SK-N-SH (cell line): ENCODE results near the gene CD59. TPM values are rescaled to one million over a fixed set of nuclear protein-coding genes. Genes with fewer than 3 reads are reported as not detected.

Experiments
- CTCF ChIA-PET: fragments of 300-600, 350-600 bp; formaldehyde crosslinking; extraction: SDS; loops from one replicate; lab custom pipeline; 2021; lab: Yijun Ruan, JAX
- POLR2A ChIA-PET: fragments of 350-600 bp; sonication (Branson Sonifier 250); formaldehyde crosslinking; extraction: SDS; loops from one replicate; lab custom pipeline; 2020; ENCODE audit warnings: antibody characterized with exemption, inconsistent platforms; lab: Yijun Ruan, JAX
- DNase-seq: peaks from one replicate; pipeline ENCODE4 v3.0.0; 2012
- H2AFZ ChIP-seq: fragments of 200-600 bp; sonication (generic); 2 replicates; pipeline ENCODE4 v1.8.1; 2016; ENCODE audit warnings: antibody characterized with exemption, mild to moderate bottlenecking, low read depth
- H3F3A ChIP-seq: fragments of 200-600 bp; sonication (generic); replicated peaks from 2 replicates; pipeline ENCODE3; 2016; ENCODE audit warnings: antibody characterized with exemption, mild to moderate bottlenecking; ENCODE audit not compliant: insufficient read depth
- H3K27ac ChIP-seq, 2 experiments: fragments of 200-500 bp in 1 of 2; fragments of 200-600 bp in 1 of 2; sonication (Bioruptor generic) in 1 of 2; sonication (generic), shearing (Covaris generic) in 1 of 2; 2 replicates each; pipeline versions ENCODE4 v1.5.1 to v1.6.1; 2014 to 2016; ENCODE audit warnings: low read depth in 2 of 2, inconsistent platforms in 1 of 2, low read length in 1 of 2, mild to moderate bottlenecking in 1 of 2, mixed read lengths in 1 of 2
- H3K27me3 ChIP-seq: fragments of 200-600 bp; sonication (generic), shearing (Covaris generic); 2 replicates; pipeline ENCODE4 v1.6.1; 2016; ENCODE audit warnings: mixed run types; ENCODE audit not compliant: insufficient read depth
- H3K36me3 ChIP-seq, 2 experiments: fragments of 200-500 bp in 1 of 2; fragments of 200-600 bp in 1 of 2; sonication (Bioruptor generic) in 1 of 2; sonication (generic) in 1 of 2; replicated peaks in 1 of 2; 2 replicates each; pipeline versions ENCODE3 to v1.5.1; 2014 to 2016; ENCODE audit warnings: low read length in 1 of 2, mild to moderate bottlenecking in 1 of 2; ENCODE audit not compliant: insufficient read depth in 2 of 2, control insufficient read depth in 1 of 2
- H3K4me1 ChIP-seq, 2 experiments: fragments of 200-500 bp in 1 of 2; fragments of 200-600 bp in 1 of 2; sonication (Bioruptor generic) in 1 of 2; sonication (generic), shearing (Covaris generic) in 1 of 2; 2 replicates each; pipeline versions ENCODE4 v1.5.1 to v1.6.1; 2014 to 2016; ENCODE audit warnings: low read depth in 1 of 2, low read length in 1 of 2, mixed run types in 1 of 2; ENCODE audit not compliant: insufficient read depth in 2 of 2, control insufficient read depth in 1 of 2
- H3K4me2 ChIP-seq: fragments of 200-600 bp; sonication (generic), shearing (Covaris generic); 2 replicates; pipeline ENCODE4 v1.6.1; 2017; ENCODE audit warnings: mixed run types
- H3K4me3 ChIP-seq, 2 experiments: fragments of 200-500 bp in 1 of 2; fragments of 200-600 bp in 1 of 2; sonication (Bioruptor generic) in 1 of 2; sonication (generic), shearing (Covaris generic) in 1 of 2; 2 replicates each; pipeline versions ENCODE4 v1.5.1 to v1.8.1; 2014 to 2016; ENCODE audit warnings: low read depth in 2 of 2, inconsistent platforms in 1 of 2, low read length in 1 of 2, mild to moderate bottlenecking in 1 of 2, mixed read lengths in 1 of 2, moderate library complexity in 1 of 2
- H3K79me2 ChIP-seq: fragments of 200-600 bp; sonication (generic); 2 replicates; pipeline ENCODE4 v1.8.1; 2017; ENCODE audit warnings: mild to moderate bottlenecking; ENCODE audit not compliant: insufficient read depth
- H3K9ac ChIP-seq: fragments of 200-600 bp; sonication (generic); 2 replicates; pipeline ENCODE4 v1.6.1; 2017; ENCODE audit warnings: mixed run types
- H3K9me2 ChIP-seq: fragments of 200-600 bp; sonication (generic); 2 replicates; pipeline ENCODE4 v1.6.1; 2017; ENCODE audit warnings: mixed run types
- H3K9me3 ChIP-seq: fragments of 200-600 bp; sonication (generic); 2 replicates; pipeline ENCODE4 v1.6.1; 2017; ENCODE audit warnings: mixed run types, mild to moderate bottlenecking, moderate library complexity
- H4K20me1 ChIP-seq: fragments of 200-600 bp; sonication (generic); 2 replicates; pipeline ENCODE4 v1.6.1; 2017; ENCODE audit warnings: mild to moderate bottlenecking, mixed run types; ENCODE audit not compliant: insufficient read depth
- CTCF ChIP-seq: fragments of 200-600 bp; sonication (generic); IDR thresholded peaks from 2 replicates; pipeline ENCODE4 v1.6.1; 2017; ENCODE audit warnings: antibody characterized with exemption, mild to moderate bottlenecking, moderate library complexity
- ELF1 ChIP-seq: IDR thresholded peaks from 2 replicates; pipeline ENCODE4 v1.4.0; 2012
- FOSL2 ChIP-seq: IDR thresholded peaks from 2 replicates; pipeline ENCODE4 v1.4.0; 2012; ENCODE audit warnings: low read depth, mild to moderate bottlenecking, moderate library complexity, borderline replicate concordance
- GABPA ChIP-seq: IDR thresholded peaks from 2 replicates; pipeline ENCODE4 v1.4.0; 2012; ENCODE audit warnings: low read depth, mild to moderate bottlenecking
- JUND ChIP-seq: IDR thresholded peaks from 2 replicates; pipeline ENCODE4 v1.4.0; 2012
- MEF2A ChIP-seq: IDR thresholded peaks from 2 replicates; pipeline ENCODE4 v1.4.0; 2012; ENCODE audit warnings: low read depth, borderline replicate concordance
- PBX3 ChIP-seq: IDR thresholded peaks from 2 replicates; pipeline ENCODE4; 2012
- POLR2AphosphoS5 ChIP-seq: IDR thresholded peaks from 2 replicates; pipeline ENCODE4 v1.6.1; 2012; ENCODE audit warnings: low read depth, low read length
- RAD21 ChIP-seq: IDR thresholded peaks from 2 replicates; pipeline ENCODE4 v1.6.1; 2012; ENCODE audit warnings: mild to moderate bottlenecking, low read length
- RCOR1 ChIP-seq: fragments of 150-350 bp; IDR thresholded peaks from 2 replicates; pipeline ENCODE4 v1.6.1; 2017; ENCODE audit warnings: antibody characterized with exemption, low read length
- RXRA ChIP-seq: IDR thresholded peaks from 2 replicates; pipeline ENCODE4 v1.4.0; 2012; ENCODE audit warnings: low read depth, mild to moderate bottlenecking, borderline replicate concordance
- TEAD4 ChIP-seq: IDR thresholded peaks from 2 replicates; pipeline ENCODE4 v1.4.0; 2012; ENCODE audit warnings: mild to moderate bottlenecking, borderline replicate concordance; ENCODE audit not compliant: insufficient read depth
- WGBS: methylation state at CpG from one replicate; pipeline ENCODE4 v1.1.6; 2017; ENCODE audit warnings: low lambda C conversion rate; 5-methylcytosine and 5-hydroxymethylcytosine counted together
- polyA plus RNA-seq, 3 experiments: library from polyadenylated mRNA; depleted of rRNA; stranded (reverse); fragments of >200 nt; gene quantifications; 2 replicates each; pipeline ENCODE4 v1.2.3, GENCODE V29; 2012

The CD59 gene
- polyA plus RNA-seq, 1 of the 3 experiments (the other 2 are of a cell fraction), result 616 TPM

- H3K9me2 ChIP-seq, result no peaks in the 10 kb centered on the region
- 79% methylated on average over 7 of the region's 7 CpGs for WGBS
- H4K20me1 ChIP-seq, result peaks cover 64% of the 10 kb centered on the region
- H3K27me3 ChIP-seq, result no peaks in the 10 kb centered on the region
- peaks cover 80% of the 10 kb centered on the region for H3K79me2 ChIP-seq
- POLR2A ChIA-PET, result no interaction called here
- H3K9me3 ChIP-seq, result no peaks in the 10 kb centered on the region
- DNase-seq, result no peak
- H3K27ac ChIP-seq, result peak overlapping the region in 1 of 2 experiments; percentile 94; a peak in 2 of 4 replicates
- TF ChIP-seq CTCF (no peak), JUND (no peak), GABPA (no peak), RXRA (no peak), FOSL2 (no peak), ELF1 (no peak), RAD21 (no peak), TEAD4 (no peak), RCOR1 (no peak)
- peaks cover 24 to 37% of the 10 kb centered on the region in 2 experiments; a peak in 3 of 4 replicates for H3K4me1 ChIP-seq
- H2AFZ ChIP-seq, result no peak overlapping the region
- H3K36me3 ChIP-seq, result peaks cover 4 to 44% of the 10 kb centered on the region in 2 experiments
- CTCF ChIA-PET, result interaction anchor here (1.0 to 1.3 kb wide), 3 partner anchors 9 to 125 kb away, joined by 3 to 7 read pairs (median 3); no protein-coding TSS in a partner anchor
- peaks cover 16% of the 10 kb centered on the region for H3F3A ChIP-seq
- peak overlapping the region in 1 of 2 experiments; percentile 91; a peak in 3 of 4 replicates for H3K4me3 ChIP-seq
- peak overlapping the region; percentile 92 for H3K4me2 ChIP-seq
- H3K9ac ChIP-seq, result peak overlapping the region; percentile 95; the same call in 1 of the 2 replicates
Observed at GRCh38 chr11:33733980-33734379, 2.2 kb downstream of the CD59 start.

DNA sequence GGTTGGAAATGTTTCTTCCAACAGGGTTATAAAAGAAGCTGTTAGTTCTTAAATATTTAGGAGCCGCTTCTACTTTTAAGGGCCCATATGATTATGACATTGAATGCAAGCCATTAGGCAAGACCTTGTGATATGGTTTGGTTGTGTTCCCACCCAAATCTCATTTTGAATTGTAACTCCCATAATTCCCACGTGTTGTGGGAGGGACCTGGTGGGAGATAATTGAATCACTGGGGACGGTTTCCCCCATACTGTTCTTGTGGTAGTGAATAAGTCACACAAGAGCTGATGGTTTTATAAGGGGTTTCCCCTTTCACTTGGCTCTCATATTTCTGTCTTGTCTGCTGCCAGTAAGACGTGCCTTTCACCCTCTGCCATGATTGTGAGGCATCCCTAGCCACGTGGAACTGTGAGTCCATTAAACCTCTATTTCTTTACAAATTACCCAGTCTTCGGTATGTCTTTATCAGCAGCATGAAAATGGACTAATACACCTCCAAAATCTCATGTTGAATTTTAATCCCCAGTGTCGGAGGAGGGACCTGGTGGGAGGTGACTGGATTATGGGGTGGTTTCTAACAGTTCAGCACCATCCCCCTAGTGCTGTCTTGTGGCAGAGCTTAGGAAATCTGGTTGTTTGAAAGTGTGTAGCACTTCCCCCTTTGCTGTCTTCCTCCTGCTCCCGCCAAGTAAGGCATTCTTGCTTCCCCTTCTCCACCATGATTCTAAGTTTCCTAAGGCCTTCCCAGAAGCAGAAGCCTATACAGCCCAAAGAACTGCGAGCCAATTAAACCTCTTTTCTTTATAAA, 4.3 kb downstream of the CD59 start:
- Histone ChIP-seq H3K9me3 (no peaks in the 10 kb centered on the region), H3K36me3 (peaks cover 4 to 45% of the 10 kb centered on the region in 2 experiments), H3K9me2 (no peaks in the 10 kb centered on the region), H4K20me1 (peaks cover 77% of the 10 kb centered on the region), H3K4me1 (peaks cover 17 to 29% of the 10 kb centered on the region in 2 experiments; a peak in 3 of 4 replicates), H2AFZ (no peak overlapping the region), H3F3A (peaks cover 21% of the 10 kb centered on the region), H3K4me2 (peak overlapping the region; percentile 92), H3K4me3 (no peak overlapping the region), H3K27me3 (no peaks in the 10 kb centered on the region), H3K27ac (peak overlapping the region in 1 of 2 experiments; percentile 17; a peak in 1 of 4 replicates), H3K79me2 (peaks cover 93% of the 10 kb centered on the region), H3K9ac (peak overlapping the region; percentile 3; the same call in 1 of the 2 replicates)
- 73% methylated on average over 9 of the region's 9 CpGs for WGBS
- TF ChIP-seq RCOR1 (no peak), RXRA (no peak), CTCF (no peak), FOSL2 (no peak), PBX3 (no peak), POLR2AphosphoS5 (no peak), MEF2A (no peak), TEAD4 (no peak)
- DNase-seq, result no peak
- CTCF ChIA-PET, result interaction anchor here (1.7 kb wide), 1 partner anchor 11 kb away, joined by 5 read pairs; no protein-coding TSS in a partner anchor
- POLR2A ChIA-PET, result no interaction called here
